Activated naive CD4-positive, alpha-beta T cell treated with anti-CD3 and anti-CD28 coated beads for 36 hours (primary cell): ENCODE results near the gene ZBTB11. TPM values are rescaled to one million over a fixed set of nuclear protein-coding genes. Genes with fewer than 3 reads are reported as not detected.
"Not testable (repeated sequence)": the region's sequence is repeated elsewhere in the genome, so short reads cannot be mapped to it uniquely, and the experiment has no call there.

ENCODE experiments used
- CTCF ChIA-PET: fragments of 350-600 bp; sonication (Branson Sonifier 250); formaldehyde crosslinking; loops from one replicate; lab custom pipeline; 2021; ENCODE audit warnings: antibody characterized with exemption; lab: Charles Lee
- DNase-seq: peaks from one replicate; pipeline ENCODE4 v3.0.0-alpha.2; 2020
- H3K27ac Mint-ChIP-seq: one replicate; pipeline ENCODE4 v1.8.0; 2021; ENCODE audit warnings: mild to moderate bottlenecking, mixed read lengths
- H3K27me3 Mint-ChIP-seq: one replicate; pipeline ENCODE4 v1.8.0; 2021; ENCODE audit warnings: low read depth, mixed read lengths
- H3K36me3 Mint-ChIP-seq: one replicate; pipeline ENCODE4 v1.8.0; 2021; ENCODE audit warnings: low read depth, mixed read lengths
- H3K4me1 Mint-ChIP-seq: one replicate; pipeline ENCODE4 v1.8.0; 2021; ENCODE audit warnings: low read depth, mixed read lengths
- H3K4me3 Mint-ChIP-seq: one replicate; pipeline ENCODE4 v1.8.0; 2021; ENCODE audit warnings: mild to moderate bottlenecking, moderate library complexity, mixed read lengths
- H3K9me3 Mint-ChIP-seq: one replicate; pipeline ENCODE4 v1.8.0; 2021; ENCODE audit warnings: mixed read lengths
- intact Hi-C: fragments of 100-400 bp; cut with micrococcal nuclease; formaldehyde crosslinking; loops from one replicate; pipeline ENCODE4 v1.15.1; 2023
- total RNA-seq, 2 experiments: library from RNA; stranded (reverse); gene quantifications; one replicate each; pipeline ENCODE4 v1.2.3, GENCODE V29; 2021

ZBTB11 gene
- total RNA-seq, 2 experiments from 2014 or later = 31.2 to 31.7 TPM

DNA sequence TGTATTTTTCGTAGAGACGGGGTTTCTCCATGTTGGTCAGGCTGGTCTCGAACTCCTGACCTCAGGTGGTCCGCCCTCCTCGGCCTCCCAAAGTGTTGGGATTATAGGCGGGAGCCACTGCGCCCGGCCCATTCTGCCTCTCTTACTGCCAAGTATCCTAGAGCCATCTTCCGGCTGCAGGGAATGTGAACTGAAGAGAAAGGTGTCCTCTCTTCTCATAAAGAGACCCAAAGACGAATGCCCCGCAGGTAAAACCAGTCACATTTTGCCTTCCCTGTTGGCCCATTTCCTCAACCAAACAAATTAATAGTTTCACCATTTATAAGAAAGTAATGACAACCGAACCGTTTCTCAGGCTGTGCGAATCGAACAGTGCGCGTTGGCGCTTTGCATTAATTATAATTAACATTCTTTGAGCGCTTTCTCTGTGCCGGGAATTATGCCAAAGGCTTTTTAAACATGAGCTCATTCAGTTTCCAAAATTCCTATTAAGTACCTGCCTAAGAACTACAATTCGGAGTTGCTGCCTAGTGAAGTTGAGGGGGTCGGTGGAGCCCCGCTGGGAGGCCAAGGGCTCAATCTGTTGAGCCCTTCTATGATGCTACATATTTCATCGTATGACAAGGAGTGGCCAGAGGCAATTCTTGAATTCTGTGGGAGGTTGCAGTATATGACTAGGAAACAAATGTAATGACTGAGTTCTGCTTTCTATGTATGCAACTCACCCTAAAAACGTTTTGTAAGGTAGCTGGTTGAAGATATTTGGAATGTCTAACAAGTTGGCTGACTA, 10.4 kb upstream of the ZBTB11 start:
- H3K36me3 Mint-ChIP-seq = peaks cover 29% of the 10 kb centered on the region
- H3K4me1 Mint-ChIP-seq = peaks cover 44% of the 10 kb centered on the region
- intact Hi-C loops = loop anchor here (5.0 kb wide), 1 partner anchor 250 kb away; no protein-coding TSS in a partner anchor
- peak overlapping the region; percentile 99 for H3K27ac Mint-ChIP-seq
- H3K4me3 Mint-ChIP-seq = peak overlapping the region; percentile 98
- no peaks in the 10 kb centered on the region for H3K9me3 Mint-ChIP-seq
- CTCF ChIA-PET = interaction anchor here (0.6 to 1.6 kb wide), 4 partner anchors 8 to 306 kb away, joined by 3 to 5 read pairs (median 4); no protein-coding TSS in a partner anchor
- DNase-seq = no peak
- H3K27me3 Mint-ChIP-seq = no peaks in the 10 kb centered on the region

- Mint-ChIP-seq H3K27ac (peak overlapping the region; percentile 99), H3K4me3 (peak overlapping the region; percentile 98), H3K4me1 (peaks cover 54% of the 10 kb centered on the region), H3K36me3 (peaks cover 43% of the 10 kb centered on the region), H3K9me3 (no peaks in the 10 kb centered on the region), H3K27me3 (no peaks in the 10 kb centered on the region)
- intact Hi-C loops = loop anchor here (1.0 to 5.0 kb wide), 8 partner anchors 9 to 251 kb away; partner anchors contain the start of genes CEP97, NXPE3, PCNP and TRMT10C
- CTCF ChIA-PET = interaction anchor here (0.7 to 2.1 kb wide), 4 partner anchors 10 to 101 kb away, joined by 3 to 7 read pairs (median 4); no protein-coding TSS in a partner anchor
- no peak for DNase-seq
These were observed 9.0 kb upstream of the ZBTB11 start for GRCh38 chr3:101685870-101686307.

DNA sequence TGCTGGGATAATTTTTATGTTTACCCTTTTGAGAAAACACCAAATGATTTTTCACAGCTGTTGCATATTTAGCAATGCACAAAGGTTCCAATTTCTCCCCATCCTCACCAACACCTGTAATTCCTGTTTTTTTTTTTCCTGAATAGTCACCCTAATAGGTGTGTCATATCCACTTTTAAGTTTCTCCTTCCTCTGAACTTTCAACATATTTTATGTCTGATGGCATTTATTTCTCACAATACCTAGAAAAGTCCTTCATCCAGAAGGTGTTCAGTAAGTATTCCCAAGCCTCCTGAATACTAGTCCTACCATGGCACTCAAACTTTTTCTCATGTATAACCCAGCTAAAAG, 8.1 kb upstream of the ZBTB11 start:
- peaks cover 48% of the 10 kb centered on the region for H3K36me3 Mint-ChIP-seq
- CTCF ChIA-PET = interaction anchor here (0.6 to 2.1 kb wide), 3 partner anchors 37 to 117 kb away, joined by 3 to 7 read pairs (median 4); partner anchors contain the start of gene CEP97
- H3K27me3 Mint-ChIP-seq = no peaks in the 10 kb centered on the region
- no peak for DNase-seq
- peaks cover 52% of the 10 kb centered on the region for H3K4me1 Mint-ChIP-seq
- no peaks in the 10 kb centered on the region for H3K9me3 Mint-ChIP-seq
- peak overlapping the region; percentile 98 for H3K4me3 Mint-ChIP-seq
- H3K27ac Mint-ChIP-seq = peak overlapping the region; percentile 99
- intact Hi-C loops = loop anchor here (5.0 kb wide), 1 partner anchor 252 kb away; no protein-coding TSS in a partner anchor

- Mint-ChIP-seq H3K4me1 (peaks cover 50% of the 10 kb centered on the region), H3K9me3 (no peaks in the 10 kb centered on the region)
- CTCF ChIA-PET = no interaction called here
These were observed 3.5 kb upstream of the ZBTB11 start for GRCh38 chr3:101680466-101680865.

GRCh38 chr3:101678837-101679236, 1.9 kb upstream of the ZBTB11 start:
- H3K27ac Mint-ChIP-seq, H3K4me3 Mint-ChIP-seq, intact Hi-C loops, H3K27me3 Mint-ChIP-seq, H3K9me3 Mint-ChIP-seq, DNase-seq: not testable (repeated sequence)
- CTCF ChIA-PET = interaction anchor here (0.6 to 0.7 kb wide), 2 partner anchors 29 to 739 kb away, joined by 3 to 6 read pairs; no protein-coding TSS in a partner anchor
- H3K4me1 Mint-ChIP-seq = peaks cover 54% of the 10 kb centered on the region
- peaks cover 48% of the 10 kb centered on the region for H3K36me3 Mint-ChIP-seq

More at GRCh38 chr3:101680466-101680865, 3.5 kb upstream of the ZBTB11 start:
- peaks cover 50% of the 10 kb centered on the region for H3K36me3 Mint-ChIP-seq
- DNase-seq = no peak
- no peaks in the 10 kb centered on the region for H3K27me3 Mint-ChIP-seq
- intact Hi-C loops = no loop called here
- H3K27ac Mint-ChIP-seq = peak overlapping the region; percentile 57
- no peak overlapping the region for H3K4me3 Mint-ChIP-seq

DNA sequence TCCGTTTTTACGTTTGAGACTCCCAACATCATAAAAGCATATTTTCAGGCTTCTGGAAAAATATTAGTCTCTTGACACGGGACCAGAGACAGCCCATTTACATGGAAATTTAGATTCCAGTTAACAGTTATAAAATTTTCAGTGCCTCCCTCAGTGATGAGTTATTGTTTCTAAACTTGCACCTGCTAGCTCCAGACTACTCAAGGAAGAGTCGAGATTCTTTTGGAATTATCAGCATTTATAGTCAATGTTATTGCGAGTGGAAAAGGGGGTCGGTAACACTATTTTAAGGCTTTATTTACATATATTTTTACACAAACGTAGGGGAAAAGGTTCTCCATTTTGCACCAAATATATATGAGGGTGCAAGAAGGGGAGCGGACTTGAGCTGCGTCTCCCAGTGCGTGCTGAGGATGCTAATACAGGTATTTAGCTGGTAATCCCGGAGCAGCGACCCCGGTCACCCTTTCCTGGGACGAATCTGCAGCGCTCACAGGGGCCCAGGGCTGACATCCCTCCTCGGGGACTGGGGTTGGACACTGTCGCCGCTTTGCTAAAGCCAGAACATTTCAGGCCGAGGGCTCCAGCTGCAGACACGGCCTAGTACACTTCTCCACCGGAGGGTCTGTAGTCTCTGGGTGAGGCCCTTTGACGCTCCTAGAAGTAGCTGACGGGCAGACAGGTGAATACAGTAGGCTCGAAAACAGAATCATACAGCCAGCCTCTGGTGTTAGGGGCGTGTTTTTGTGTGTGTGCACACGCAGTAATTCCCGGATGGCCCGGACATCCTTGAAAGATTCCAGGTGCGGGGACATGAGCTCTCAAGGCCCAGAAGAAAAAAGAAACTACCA, 729 bp upstream of the ZBTB11 start:
- intact Hi-C loops = loop anchor here (1.0 to 2.0 kb wide), 7 partner anchors 9 to 1417 kb away; partner anchors contain the start of genes LNP1, NXPE3, RPL24 and TBC1D23
- CTCF ChIA-PET = interaction anchor here (0.6 to 1.0 kb wide), 5 partner anchors 13 to 1001 kb away, joined by 3 to 5 read pairs (median 3); no protein-coding TSS in a partner anchor
- Mint-ChIP-seq H3K4me3 (peak overlapping the region; percentile 87), H3K27me3 (no peaks in the 10 kb centered on the region), H3K36me3 (peaks cover 45% of the 10 kb centered on the region), H3K27ac (peak overlapping the region; percentile 95), H3K4me1 (peaks cover 56% of the 10 kb centered on the region), H3K9me3 (no peaks in the 10 kb centered on the region)
- no peak for DNase-seq

GRCh38 chr3:101676216-101676764, 642 bp downstream of the ZBTB11 start:
- intact Hi-C loops = loop anchor here (1.0 to 2.0 kb wide), 7 partner anchors 32 to 1415 kb away; partner anchors contain the start of genes CEP97, LNP1, NFKBIZ and PCNP
- peak; percentile 95 for DNase-seq
- Mint-ChIP-seq H3K27ac (peak overlapping the region; percentile 95), H3K4me3 (peak overlapping the region; percentile 87), H3K27me3 (no peaks in the 10 kb centered on the region), H3K4me1 (peaks cover 50% of the 10 kb centered on the region), H3K36me3 (peaks cover 39% of the 10 kb centered on the region), H3K9me3 (no peaks in the 10 kb centered on the region)
- CTCF ChIA-PET = interaction anchor here (0.7 to 1.0 kb wide), 2 partner anchors 10 to 230 kb away, joined by 3 to 4 read pairs; no protein-coding TSS in a partner anchor

- H3K4me3 Mint-ChIP-seq = peak overlapping the region; percentile 87
- H3K9me3 Mint-ChIP-seq = no peaks in the 10 kb centered on the region
- CTCF ChIA-PET = interaction anchor here (0.7 to 1.1 kb wide), 3 partner anchors 9 to 229 kb away, joined by 3 to 4 read pairs (median 3); partner anchors contain the start of gene PCNP
- H3K4me1 Mint-ChIP-seq = peaks cover 49% of the 10 kb centered on the region
- no peak for DNase-seq
- peaks cover 38% of the 10 kb centered on the region for H3K36me3 Mint-ChIP-seq
- H3K27ac Mint-ChIP-seq = peak overlapping the region; percentile 80
- intact Hi-C loops = loop anchor here (1.0 to 2.0 kb wide), 7 partner anchors 31 to 1415 kb away; partner anchors contain the start of genes CEP97, LNP1, NFKBIZ and PCNP
- H3K27me3 Mint-ChIP-seq = no peaks in the 10 kb centered on the region
These were observed 1.2 kb downstream of the ZBTB11 start for GRCh38 chr3:101675709-101676215.

GRCh38 chr3:101674518-101674917, 2.4 kb downstream of the ZBTB11 start:
- Mint-ChIP-seq H3K4me3 (peak overlapping the region; percentile 87), H3K27me3 (no peaks in the 10 kb centered on the region), H3K4me1 (peaks cover 46% of the 10 kb centered on the region), H3K27ac (no peak overlapping the region), H3K9me3 (no peaks in the 10 kb centered on the region), H3K36me3 (peaks cover 34% of the 10 kb centered on the region)
- no peak for DNase-seq
- intact Hi-C loops = no loop called here
- CTCF ChIA-PET = interaction anchor here (0.7 to 1.1 kb wide), 2 partner anchors 101 to 109 kb away, joined by 3 read pairs; partner anchors contain the start of gene PCNP

DNA sequence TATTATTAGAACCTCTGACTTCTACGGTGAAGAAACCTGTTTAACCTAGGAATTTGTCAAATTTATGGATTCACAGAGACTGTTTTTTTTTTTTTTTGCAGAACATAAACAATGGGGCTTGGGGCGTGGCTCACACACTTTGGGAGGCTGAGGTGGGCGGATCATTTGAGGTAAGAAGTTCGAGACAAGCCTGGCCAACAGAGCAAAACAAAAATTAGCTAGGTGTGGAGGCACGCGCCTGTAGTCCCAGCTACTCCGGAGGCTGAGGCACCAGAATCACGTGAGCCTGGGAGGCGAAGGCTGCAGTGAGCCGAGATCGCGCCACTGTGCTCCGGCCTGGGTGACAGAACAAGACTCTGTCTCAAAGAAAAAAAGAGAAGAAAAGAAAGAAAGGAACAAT, 3.0 kb downstream of the ZBTB11 start:
- intact Hi-C loops = no loop called here
- DNase-seq = no peak
- Mint-ChIP-seq H3K9me3 (no peaks in the 10 kb centered on the region), H3K4me3 (no peak overlapping the region), H3K27me3 (no peaks in the 10 kb centered on the region), H3K36me3 (peaks cover 35% of the 10 kb centered on the region), H3K27ac (no peak overlapping the region), H3K4me1 (peaks cover 46% of the 10 kb centered on the region)
- CTCF ChIA-PET = interaction anchor here (0.6 to 0.9 kb wide), 4 partner anchors 27 to 604 kb away, joined by 3 to 6 read pairs (median 4); no protein-coding TSS in a partner anchor

GRCh38 chr3:101671014-101671413, 5.9 kb downstream of the ZBTB11 start:
- Mint-ChIP-seq H3K36me3 (peaks cover 39% of the 10 kb centered on the region), H3K27ac (no peak overlapping the region), H3K4me3 (no peak overlapping the region), H3K27me3 (no peaks in the 10 kb centered on the region), H3K9me3 (no peaks in the 10 kb centered on the region), H3K4me1 (peaks cover 32% of the 10 kb centered on the region)
- CTCF ChIA-PET = no interaction called here
- no peak for DNase-seq
- intact Hi-C loops = no loop called here
